ENCODE results near the gene GIT2. TPM values are rescaled to one million over a fixed set of nuclear protein-coding genes. Genes with fewer than 3 reads are reported as not detected.

The GIT2 gene
- total and polyA plus RNA-seq, 2 of the 13 experiments (the other 11 are each of a cell fraction or from before 2014, with no cell fraction given), result 18.4 to 19.8 TPM

GRCh38 chr12:109944561-109945359, 51.4 kb downstream of the GIT2 start:
- ATAC-seq, result peak; percentile 74
- Histone ChIP-seq H4K20me1 (ENCODE audit: insufficient read depth, low read length) (no peaks in the 10 kb centered on the region), H3K9me3 (ENCODE audit: low read length) (no peaks in the 10 kb centered on the region), H3K4me1 (ENCODE audit: insufficient read depth, low read length) (peaks cover 66% of the 10 kb centered on the region), H3K9ac (ENCODE audit: insufficient read depth, low read depth, low read length) (no peak overlapping the region), H3K27me3 (ENCODE audit: control insufficient read depth in 1 of 2, insufficient read depth in 2 of 2, low read length in 2 of 2) (no peaks in the 10 kb centered on the region), H3K27ac (ENCODE audit: extremely low read length, insufficient read depth, low read length) (peak overlapping the region; percentile 46), H3K4me3 (replicated peaks in 1 of 3; ENCODE audit: insufficient read depth in 1 of 3, low read depth in 2 of 3, low read length in 3 of 3) (no peak overlapping the region), H2AFZ (ENCODE audit: low read length) (no peak overlapping the region), H3K36me3 (replicated peaks in 1 of 2; ENCODE audit: control insufficient read depth in 1 of 2, insufficient read depth in 2 of 2, low read length in 2 of 2) (peaks cover 1 to 12% of the 10 kb centered on the region in 2 experiments), H3K4me2 (ENCODE audit: low read depth, low read length) (0 out of 2 replicates have a peak overlapping the region, but pooled peaks have one; percentile 26), H3K79me2 (ENCODE audit: insufficient read depth, low read length) (no peaks in the 10 kb centered on the region)
- FAIRE-seq, result peak; percentile 76
- in situ Hi-C loops (cut with HindIII; ENCODE audit: extremely low pct_ligation_motif_present, low pct_unique_long_range_greater_than_20kb), result no loop called here
- POLR2A ChIA-PET, result no interaction called here
- WGBS (ENCODE audit: low lambda C conversion rate), result 69% methylated on average over 17 of the region's 17 CpGs
- CTCF ChIA-PET (ENCODE audit: low intra/inter-chr PET ratio, low total read pairs), result no interaction called here
- intact Hi-C loops (cut with micrococcal nuclease; ENCODE audit: unreplicated experiment), result loop anchor here (5.0 kb wide), 1 partner anchor 53 kb away; the partner anchor contains the start of genes ANKRD13A and GIT2
- BruUV-seq (replicated peaks), result no TSS peak
- DNase-seq (ENCODE audit: low spot score), result peak; percentile 58
- peak; percentile 19; the same call in 1 of the 2 replicates for TF ChIP-seq STAG1 (CRISPR knock-in tag; IDR thresholded peaks at IDR 0.05)
- TF ChIP-seq MIXL1 (CRISPR knock-in tag; IDR thresholded peaks at IDR 0.05), result no peak
- TF ChIP-seq MYNN (CRISPR knock-in tag; IDR thresholded peaks at IDR 0.05; ENCODE audit: low read depth), result no peak
- peak; percentile 87 for TF ChIP-seq ZBTB43 (CRISPR knock-in tag; conservative IDR thresholded peaks at IDR 0.05)
- no peak for TF ChIP-seq ZBTB39 (CRISPR knock-in tag; IDR thresholded peaks at IDR 0.05)
- no peak for TF ChIP-seq TAF15 (IDR thresholded peaks at IDR 0.05; ENCODE audit: low read depth, low read length, poor library complexity, severe bottlenecking)
- TF ChIP-seq ZNF292 (CRISPR knock-in tag; IDR thresholded peaks at IDR 0.05; ENCODE audit: borderline replicate concordance, low read depth), result no peak
- TF ChIP-seq ZNF746 (CRISPR knock-in tag; IDR thresholded peaks at IDR 0.05), result no peak
- TF ChIP-seq ZNF354B (CRISPR knock-in tag; IDR thresholded peaks at IDR 0.05), result no peak
- TF ChIP-seq SOX5 (CRISPR knock-in tag; IDR thresholded peaks at IDR 0.05; ENCODE audit: borderline replicate concordance), result no peak
- TF ChIP-seq TCF12 (IDR thresholded peaks at IDR 0.05), result no peak
- no peak for TF ChIP-seq TCF12 (CRISPR knock-in tag; IDR thresholded peaks at IDR 0.05)
- TF ChIP-seq ZHX2 (IDR thresholded peaks at IDR 0.05; ENCODE audit: low read depth), result no peak
- no peak for TF ChIP-seq ZHX2 (CRISPR knock-in tag; IDR thresholded peaks at IDR 0.05; ENCODE audit: borderline replicate concordance)
- peak; percentile 68 for TF ChIP-seq XRCC5 (optimal IDR thresholded peaks at IDR 0.05; ENCODE audit: low read length)

All from HepG2 (cell line).